ENCODE data around the gene TMEM259. TPM values are rescaled to one million over a fixed set of nuclear protein-coding genes. Genes with fewer than 3 reads are reported as not detected.

Gene TMEM259
- total RNA-seq, 1 donor from 2014 or later: 120 TPM

DNA sequence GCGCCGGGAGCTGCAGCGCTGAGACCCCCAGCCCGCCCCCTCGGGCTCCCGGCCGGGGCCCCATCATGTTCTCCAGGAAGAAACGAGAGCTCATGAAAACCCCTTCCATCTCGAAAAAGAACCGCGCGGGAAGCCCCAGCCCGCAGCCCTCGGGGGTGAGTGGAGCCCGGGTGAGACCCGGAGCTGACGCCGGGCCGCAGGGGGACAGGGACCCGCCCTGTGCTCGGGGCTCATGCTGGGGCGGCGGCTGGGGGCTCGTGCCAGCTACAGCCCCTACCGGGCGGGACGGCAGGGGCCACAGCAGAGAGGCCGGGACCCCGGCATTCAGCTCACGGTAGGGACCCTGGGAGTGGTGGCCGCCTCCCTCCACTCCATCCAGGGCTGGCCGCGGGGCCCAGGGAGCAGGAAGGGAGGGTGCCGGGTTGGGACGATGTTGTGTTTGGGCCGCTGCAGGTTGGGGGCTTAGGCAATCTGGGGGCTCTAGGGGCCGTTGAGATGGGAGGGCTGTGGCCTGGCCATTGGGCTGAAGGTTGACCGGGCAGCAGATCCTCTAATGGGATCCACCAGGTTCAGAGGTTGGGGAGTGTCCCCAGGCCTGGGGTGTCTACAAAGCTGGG is 46.5 kb upstream of the TMEM259 start:
- DNase-seq (ENCODE audit: low spot score): no peak
- Mint-ChIP-seq H3K4me3 (ENCODE audit: unreplicated experiment) (no peak overlapping the region), H3K36me3 (ENCODE audit: low read depth) (no peaks in the 10 kb centered on the region), H3K27ac (ENCODE audit: unreplicated experiment) (no peak overlapping the region), H3K9me3 (ENCODE audit: low read depth) (no peaks in the 10 kb centered on the region), H3K27me3 (ENCODE audit: low read depth) (peaks cover 20% of the 10 kb centered on the region), H3K4me1 (ENCODE audit: low read depth) (peaks cover 8% of the 10 kb centered on the region)
- TF ChIP-seq, protein P1, sequence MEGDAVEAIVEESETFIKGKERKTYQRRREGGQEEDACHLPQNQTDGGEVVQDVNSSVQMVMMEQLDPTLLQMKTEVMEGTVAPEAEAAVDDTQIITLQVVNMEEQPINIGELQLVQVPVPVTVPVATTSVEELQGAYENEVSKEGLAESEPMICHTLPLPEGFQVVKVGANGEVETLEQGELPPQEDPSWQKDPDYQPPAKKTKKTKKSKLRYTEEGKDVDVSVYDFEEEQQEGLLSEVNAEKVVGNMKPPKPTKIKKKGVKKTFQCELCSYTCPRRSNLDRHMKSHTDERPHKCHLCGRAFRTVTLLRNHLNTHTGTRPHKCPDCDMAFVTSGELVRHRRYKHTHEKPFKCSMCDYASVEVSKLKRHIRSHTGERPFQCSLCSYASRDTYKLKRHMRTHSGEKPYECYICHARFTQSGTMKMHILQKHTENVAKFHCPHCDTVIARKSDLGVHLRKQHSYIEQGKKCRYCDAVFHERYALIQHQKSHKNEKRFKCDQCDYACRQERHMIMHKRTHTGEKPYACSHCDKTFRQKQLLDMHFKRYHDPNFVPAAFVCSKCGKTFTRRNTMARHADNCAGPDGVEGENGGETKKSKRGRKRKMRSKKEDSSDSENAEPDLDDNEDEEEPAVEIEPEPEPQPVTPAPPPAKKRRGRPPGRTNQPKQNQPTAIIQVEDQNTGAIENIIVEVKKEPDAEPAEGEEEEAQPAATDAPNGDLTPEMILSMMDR (IDR thresholded peaks at IDR 0.05): no peak

DNA sequence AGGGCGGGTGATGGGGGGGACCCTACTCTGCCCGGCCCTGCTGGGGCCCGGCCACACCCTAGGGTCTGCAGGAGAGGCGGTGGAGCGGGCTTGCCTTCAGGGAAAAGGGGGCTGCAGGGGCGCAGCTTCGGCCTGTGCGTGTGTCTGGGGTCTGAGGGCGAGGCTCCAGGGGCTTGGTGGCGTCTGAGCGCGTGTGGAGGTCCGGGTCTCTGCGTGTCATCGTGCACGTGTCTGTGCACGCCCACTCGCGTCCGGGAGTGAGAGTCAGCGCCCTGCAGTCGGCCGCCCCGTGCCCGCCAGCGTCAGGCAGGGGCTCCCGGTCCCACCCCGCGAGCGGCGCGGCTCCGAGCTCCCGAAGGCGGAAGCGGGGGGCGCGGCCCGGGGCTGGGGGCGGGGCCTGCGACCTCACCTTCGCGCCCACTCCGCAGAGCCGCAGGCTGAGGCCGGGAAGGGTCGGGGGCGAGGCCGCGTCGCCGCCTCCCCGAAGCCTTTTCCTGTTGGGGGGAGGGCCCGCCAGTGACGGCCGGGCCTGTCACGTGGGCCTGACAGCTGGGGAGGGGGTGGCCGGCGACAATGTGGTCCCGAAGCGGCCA is 45.9 kb upstream of the TMEM259 start, which contains the start of gene ARHGAP45:
Gene ARHGAP45 (plus strand): TSS at position 420 of the 593 bp plus-strand sequence. CDS start 239 bp downstream, outside the sequence.
- H3K4me1 Mint-ChIP-seq (ENCODE audit: low read depth): peaks cover 6% of the 10 kb centered on the region
- no peaks in the 10 kb centered on the region for H3K36me3 Mint-ChIP-seq (ENCODE audit: low read depth)
- TF ChIP-seq, protein P1 (IDR thresholded peaks at IDR 0.05): no peak
- DNase-seq (ENCODE audit: low spot score): no peak
- H3K27ac Mint-ChIP-seq (ENCODE audit: unreplicated experiment): no peak within 1 kb of the TSS
- H3K27me3 Mint-ChIP-seq (ENCODE audit: low read depth): peaks cover 18% of the 10 kb centered on the region
- H3K9me3 Mint-ChIP-seq (ENCODE audit: low read depth): no peaks in the 10 kb centered on the region
- H3K4me3 Mint-ChIP-seq (ENCODE audit: unreplicated experiment): peak within 1 kb of the TSS; percentile 45

DNA sequence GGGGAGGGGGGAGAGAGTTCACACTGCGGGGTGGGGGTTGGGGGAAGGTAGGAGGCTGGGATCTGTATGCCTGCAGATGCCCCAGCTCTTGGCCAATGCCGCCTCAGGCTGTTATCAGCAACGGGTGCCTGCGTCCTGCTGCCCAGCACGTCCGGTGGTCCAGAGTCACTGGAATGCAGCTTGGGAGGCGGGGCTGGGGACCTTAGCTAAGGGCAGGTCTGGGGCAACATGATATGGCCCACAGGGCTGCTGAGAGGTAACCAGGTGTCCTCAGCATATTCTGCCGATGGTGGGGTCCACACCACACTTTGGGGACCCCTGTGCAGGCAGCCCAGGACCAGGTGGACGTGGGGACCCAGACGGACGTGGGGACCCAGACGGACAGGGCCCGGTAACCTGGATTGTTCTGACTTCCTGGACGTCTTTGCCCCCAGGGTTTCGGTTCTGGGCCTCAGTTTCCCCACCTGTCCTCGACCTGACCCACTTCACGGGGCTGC is 45.4 kb upstream of the TMEM259 start:
- TF ChIP-seq, protein P1 (IDR thresholded peaks at IDR 0.05): no peak
- Mint-ChIP-seq H3K36me3 (ENCODE audit: low read depth) (no peaks in the 10 kb centered on the region), H3K4me1 (ENCODE audit: low read depth) (peaks cover 3% of the 10 kb centered on the region), H3K27ac (ENCODE audit: unreplicated experiment) (no peak overlapping the region), H3K27me3 (ENCODE audit: low read depth) (peaks cover 15% of the 10 kb centered on the region), H3K9me3 (ENCODE audit: low read depth) (no peaks in the 10 kb centered on the region), H3K4me3 (ENCODE audit: unreplicated experiment) (no peak overlapping the region)
- no peak for DNase-seq (ENCODE audit: low spot score)

DNA sequence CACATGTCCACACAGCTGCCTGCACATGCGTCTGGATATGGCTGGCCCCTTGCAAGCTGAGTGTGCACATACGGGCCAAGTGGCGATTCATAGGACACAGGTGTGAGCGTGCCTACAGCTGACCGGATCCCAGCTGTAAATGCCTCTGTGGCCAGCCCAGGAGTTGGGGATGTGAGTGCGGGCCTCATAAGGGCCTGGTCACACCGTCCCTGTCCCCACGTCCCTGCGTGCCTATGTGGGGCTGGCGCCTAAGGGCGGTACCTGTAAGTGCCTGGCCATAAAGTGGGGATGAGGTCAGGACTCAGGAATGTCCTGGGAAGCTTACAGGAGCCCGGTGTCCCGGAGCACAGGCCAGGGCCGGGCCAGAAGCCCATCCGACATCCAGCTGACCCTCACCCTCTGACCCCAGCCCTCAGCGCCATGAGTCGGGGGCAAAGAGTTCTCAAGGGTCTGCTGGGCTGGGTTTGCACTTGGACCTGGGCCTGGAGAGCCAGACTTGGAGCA is 44.7 kb upstream of the TMEM259 start:
- DNase-seq (ENCODE audit: low spot score): no peak
- no peaks in the 10 kb centered on the region for H3K9me3 Mint-ChIP-seq (ENCODE audit: low read depth)
- TF ChIP-seq, protein P1 (IDR thresholded peaks at IDR 0.05): no peak
- peaks cover 3% of the 10 kb centered on the region for H3K4me1 Mint-ChIP-seq (ENCODE audit: low read depth)
- H3K36me3 Mint-ChIP-seq (ENCODE audit: low read depth): no peaks in the 10 kb centered on the region
- peaks cover 15% of the 10 kb centered on the region for H3K27me3 Mint-ChIP-seq (ENCODE audit: low read depth)
- H3K4me3 Mint-ChIP-seq (ENCODE audit: unreplicated experiment): no peak overlapping the region
- H3K27ac Mint-ChIP-seq (ENCODE audit: unreplicated experiment): no peak overlapping the region

DNA sequence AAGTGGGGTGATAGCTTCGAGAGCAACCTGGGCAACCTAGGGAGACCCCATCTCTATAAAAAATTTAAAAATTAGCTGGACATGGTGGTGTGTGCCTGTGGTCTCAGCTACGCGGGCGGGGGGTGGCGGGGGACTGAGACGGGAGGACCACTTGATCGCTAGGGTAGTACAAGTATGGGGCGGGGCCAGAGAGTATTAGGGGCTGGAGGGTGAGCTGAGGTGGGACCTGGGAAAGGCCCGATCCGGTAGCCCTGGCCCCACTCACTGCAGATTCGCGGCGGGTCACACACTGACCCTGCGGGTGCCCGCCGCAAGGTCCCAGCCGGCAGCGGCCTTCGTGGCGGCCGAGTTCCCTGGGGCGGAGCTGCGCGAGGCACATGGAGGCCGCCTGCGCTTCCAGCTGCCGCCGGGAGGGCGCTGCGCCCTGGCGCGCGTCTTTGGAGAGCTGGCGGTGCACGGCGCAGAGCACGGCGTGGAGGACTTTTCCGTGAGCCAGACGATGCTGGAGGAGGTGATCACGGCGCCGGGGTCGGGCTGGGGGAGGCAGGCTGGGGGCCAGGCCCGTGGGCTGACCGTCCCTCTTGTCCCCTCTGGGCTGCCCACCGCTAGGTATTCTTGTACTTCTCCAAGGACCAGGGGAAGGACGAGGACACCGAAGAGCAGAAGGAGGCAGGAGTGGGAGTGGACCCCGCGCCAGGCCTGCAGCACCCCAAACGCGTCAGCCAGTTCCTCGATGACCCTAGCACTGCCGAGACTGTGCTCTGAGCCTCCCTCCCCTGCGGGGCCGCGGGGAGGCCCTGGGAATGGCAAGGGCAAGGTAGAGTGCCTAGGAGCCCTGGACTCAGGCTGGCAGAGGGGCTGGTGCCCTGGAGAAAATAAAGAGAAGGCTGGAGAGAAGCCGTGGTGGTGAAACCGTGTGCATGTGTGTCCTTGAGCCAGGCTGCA is 44.0 kb upstream of the TMEM259 start:
- H3K27ac Mint-ChIP-seq (ENCODE audit: unreplicated experiment): no peak overlapping the region
- DNase-seq (ENCODE audit: low spot score): no peak
- H3K36me3 Mint-ChIP-seq (ENCODE audit: low read depth): no peaks in the 10 kb centered on the region
- peak overlapping the region; percentile 9 for H3K4me3 Mint-ChIP-seq (ENCODE audit: unreplicated experiment)
- H3K9me3 Mint-ChIP-seq (ENCODE audit: low read depth): no peaks in the 10 kb centered on the region
- peaks cover 13% of the 10 kb centered on the region for H3K27me3 Mint-ChIP-seq (ENCODE audit: low read depth)
- TF ChIP-seq, protein P1 (IDR thresholded peaks at IDR 0.05): peak; percentile 80
- peaks cover 3% of the 10 kb centered on the region for H3K4me1 Mint-ChIP-seq (ENCODE audit: low read depth)

All from chondrocyte (in vitro differentiated cells).